T-cell (primary cell): ENCODE data around the gene PRSS22. TPM values are rescaled to one million over a fixed set of nuclear protein-coding genes. Genes with fewer than 3 reads are reported as not detected.

ENCODE experiments used
- ATAC-seq, 4 experiments: fragments of 200-7000 bp in 3 of 4; fragments of 150-1000 bp in 1 of 4; cut with Tn5 transposase; replicated peaks in 1 of 4; 1 replicate in 3 of 4; 2 replicates in 1 of 4; pipeline ENCODE4 v1.10.0; 2021; ENCODE audit warnings: moderate library complexity in 3 of 4, mild to moderate bottlenecking in 2 of 4, moderate number of reproducible peaks in 1 of 4
- CTCF ChIA-PET, 2 donors: fragments of 300-600 bp; sonication (Branson Sonifier 250); formaldehyde crosslinking; loops; one replicate each; lab custom pipeline; 2022; ENCODE audit warnings: antibody characterized with exemption in 2 of 2; lab: Charles Lee
- POLR2A ChIA-PET, 2 donors: fragments of 300-600 bp; sonication (Branson Sonifier 250); formaldehyde crosslinking; loops; one replicate each; lab custom pipeline; 2022; ENCODE audit warnings: antibody characterized with exemption in 2 of 2; lab: Charles Lee
- DNase-seq, 35 experiments: peaks; one replicate each; pipeline versions ENCODE4 v3.0.0 to v3.0.0-alpha.2; 2013 to 2023
- H3K27ac ChIP-seq: one replicate; pipeline ENCODE4 v1.5.1; 2013; ENCODE audit warnings: low read length
- H3K27me3 ChIP-seq, 2 experiments: replicated peaks in 1 of 2; 1 replicate in 1 of 2; 2 replicates in 1 of 2; pipeline versions ENCODE4 v1.6.1 to v1.7.0; 2013; ENCODE audit warnings: low read length in 1 of 2, mixed read lengths in 1 of 2; ENCODE audit not compliant: control insufficient read depth in 2 of 2, insufficient read depth in 2 of 2; ENCODE audit errors: extremely low read depth in 1 of 2
- H3K36me3 ChIP-seq, 2 donors: 1 replicate in 1 of 2; 2 replicates in 1 of 2; pipeline versions ENCODE4 v1.6.1 to v1.7.0; 2013; ENCODE audit warnings: low read length in 1 of 2; ENCODE audit not compliant: control insufficient read depth in 2 of 2, insufficient read depth in 1 of 2; ENCODE audit errors: extremely low read depth in 1 of 2
- H3K4me1 ChIP-seq, 2 experiments: 1 replicate in 1 of 2; 2 replicates in 1 of 2; pipeline versions ENCODE4 v1.6.1 to v1.7.0; 2013; ENCODE audit warnings: low read length in 2 of 2, mixed read lengths in 1 of 2; ENCODE audit not compliant: insufficient read depth in 2 of 2, control insufficient read depth in 1 of 2; ENCODE audit errors: extremely low read depth in 1 of 2
- H3K4me3 ChIP-seq, 2 donors: 1 replicate in 1 of 2; 2 replicates in 1 of 2; pipeline versions ENCODE4 v1.5.1 to v1.7.0; 2013; ENCODE audit warnings: mild to moderate bottlenecking in 2 of 2, low read length in 1 of 2, moderate library complexity in 1 of 2; ENCODE audit not compliant: control insufficient read depth in 1 of 2; ENCODE audit errors: extremely low read depth in 1 of 2
- H3K9me3 ChIP-seq: 2 replicates; pipeline ENCODE4 v1.7.0; 2013
- H3K27ac Mint-ChIP-seq, 2 donors: one replicate each; pipeline ENCODE4 v1.8.0; 2020 to 2021; ENCODE audit warnings: mild to moderate bottlenecking in 2 of 2, mixed read lengths in 2 of 2
- H3K27me3 Mint-ChIP-seq, 2 donors: one replicate each; pipeline ENCODE4 v1.8.0; 2021 to 2022; ENCODE audit warnings: mixed read lengths in 2 of 2
- H3K36me3 Mint-ChIP-seq: one replicate; pipeline ENCODE4 v1.8.0; 2021; ENCODE audit warnings: mixed read lengths
- H3K4me1 Mint-ChIP-seq, 3 donors: one replicate each; pipeline ENCODE4 v1.8.0; 2020 to 2022; ENCODE audit warnings: mixed read lengths in 3 of 3, mild to moderate bottlenecking in 1 of 3
- H3K4me3 Mint-ChIP-seq, 3 donors: one replicate each; pipeline ENCODE4 v1.8.0; 2020 to 2022; ENCODE audit warnings: mild to moderate bottlenecking in 3 of 3, mixed read lengths in 3 of 3, moderate library complexity in 3 of 3
- H3K9me3 Mint-ChIP-seq, 3 donors: one replicate each; pipeline ENCODE4 v1.8.0; 2020 to 2022; ENCODE audit warnings: mixed read lengths in 3 of 3
- WGBS: methylation state at CpG from one replicate; pipeline ENCODE4 v1.1.5; 2013; ENCODE audit warnings: missing lambda C conversion rate; ENCODE audit not compliant: insufficient coverage; 5-methylcytosine and 5-hydroxymethylcytosine counted together
- total RNA-seq, 35 experiments: library from RNA in 6 of 35; stranded (reverse) in 6 of 35; fragments of 120-200 nt in 1 of 35; gene quantifications; one replicate each; pipeline versions ENCODE4 v1.2.1 to v1.2.4 and lab custom pipeline; 2013 to 2026

PRSS22 gene
- total RNA-seq, 5 donors from 2014 or later (not counting 1 experiment from before 2014, with no cell fraction given): 0.56 to 2.6 (median 1.4) TPM; not detected in 1

DNA sequence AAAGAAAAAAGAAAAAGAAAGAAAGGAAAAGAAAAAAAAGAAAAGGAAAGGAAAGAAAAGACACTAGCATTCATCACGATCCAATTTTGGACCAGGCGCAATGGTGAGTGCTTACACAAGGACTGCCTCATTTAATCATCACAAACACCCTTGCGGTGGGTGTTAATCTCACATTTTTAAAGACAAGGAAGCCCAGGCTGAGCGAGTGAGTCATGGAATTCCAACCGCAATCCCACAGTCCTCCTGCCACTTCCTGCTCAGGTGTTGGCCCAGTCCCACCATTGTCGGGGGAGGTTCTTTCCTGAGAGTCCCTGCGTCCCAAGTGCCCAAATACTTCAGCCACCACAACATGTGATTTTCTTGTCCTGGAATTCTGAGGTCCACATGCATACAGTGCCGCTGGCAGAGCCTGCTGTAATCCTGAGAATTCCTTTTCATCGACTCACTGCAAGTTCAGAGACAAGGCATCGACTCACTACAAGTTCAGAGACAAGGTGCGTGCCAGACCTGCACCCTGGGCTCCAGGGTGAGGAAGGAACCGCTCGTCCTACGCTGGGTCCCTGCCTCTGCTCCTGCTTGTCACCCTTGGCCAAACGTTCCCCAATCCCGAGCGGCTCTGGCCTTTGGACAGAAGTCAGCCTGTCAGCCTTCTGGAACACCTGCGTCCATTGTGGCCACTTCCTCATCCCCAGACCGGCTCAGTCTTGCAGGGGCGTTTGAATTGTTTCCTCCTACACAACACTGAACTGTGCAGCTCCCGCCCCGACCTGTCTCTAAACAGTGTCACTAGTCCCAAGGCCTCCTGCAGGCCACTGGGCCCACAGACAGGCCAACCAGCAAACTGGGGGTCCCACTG lies 22.1 kb downstream of the PRSS22 start:
- no peak overlapping the region for H3K27ac Mint-ChIP-seq
- no peak for DNase-seq
- POLR2A ChIA-PET: no interaction called here

DNA sequence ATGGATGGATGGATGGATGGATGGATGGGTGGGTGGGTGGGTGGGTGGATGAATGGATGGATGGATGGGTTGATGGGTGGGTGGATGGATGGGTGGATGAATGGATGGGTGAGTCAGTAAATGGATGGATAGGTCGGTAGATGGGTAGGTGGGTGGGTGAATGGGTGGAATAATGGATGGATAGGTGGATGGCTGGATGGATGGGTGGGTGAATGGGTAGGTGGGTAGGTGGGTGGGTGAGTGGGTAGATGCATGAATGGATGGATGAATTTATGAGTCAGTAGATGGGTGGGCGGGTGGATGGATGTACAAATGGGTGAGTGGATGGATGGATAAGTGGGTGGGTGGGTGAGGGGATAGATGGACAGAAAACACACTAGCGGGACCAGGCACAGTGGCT lies 23.0 kb downstream of the PRSS22 start:
- Histone ChIP-seq H3K36me3 (no peaks in the 10 kb centered on the region), H3K27me3 (peaks cover 0 to 36% of the 10 kb centered on the region in 2 experiments), H3K27ac (no peak overlapping the region), H3K4me3 (no peak overlapping the region), H3K4me1 (peaks cover 0 to 20% of the 10 kb centered on the region in 2 experiments), H3K9me3 (no peaks in the 10 kb centered on the region)
- POLR2A ChIA-PET: no interaction called here
- 83% methylated on average over 3 of the region's 3 CpGs for WGBS
- H3K4me1 Mint-ChIP-seq: peaks cover 13 to 20% (median 16%) of the 10 kb centered on the region in 3 donors
- H3K27me3 Mint-ChIP-seq: peaks cover 10 to 16% of the 10 kb centered on the region in 2 donors
- CTCF ChIA-PET: no interaction called here
- ATAC-seq: no peak
- no peak overlapping the region for H3K27ac Mint-ChIP-seq
- DNase-seq: no peak
- no peaks in the 10 kb centered on the region for H3K9me3 Mint-ChIP-seq
- H3K4me3 Mint-ChIP-seq: no peak overlapping the region
- no peaks in the 10 kb centered on the region for H3K36me3 Mint-ChIP-seq

More for the DNA sequence above, 22.1 kb downstream of the PRSS22 start:
- Histone ChIP-seq H3K9me3 (no peaks in the 10 kb centered on the region), H3K27me3 (peaks cover 0 to 27% of the 10 kb centered on the region in 2 experiments), H3K4me1 (peaks cover 6 to 26% of the 10 kb centered on the region in 2 experiments), H3K27ac (no peak overlapping the region), H3K4me3 (no peak overlapping the region), H3K36me3 (no peaks in the 10 kb centered on the region)
- H3K4me1 Mint-ChIP-seq: peaks cover 16 to 27% (median 20%) of the 10 kb centered on the region in 3 donors
- H3K36me3 Mint-ChIP-seq: no peaks in the 10 kb centered on the region
- H3K27me3 Mint-ChIP-seq: peaks cover 8 to 11% of the 10 kb centered on the region in 2 donors
- H3K4me3 Mint-ChIP-seq: no peak overlapping the region
- no peak for ATAC-seq
- 56% methylated on average over 15 of the region's 22 CpGs for WGBS
- H3K9me3 Mint-ChIP-seq: no peaks in the 10 kb centered on the region
- CTCF ChIA-PET: no interaction called here

DNA sequence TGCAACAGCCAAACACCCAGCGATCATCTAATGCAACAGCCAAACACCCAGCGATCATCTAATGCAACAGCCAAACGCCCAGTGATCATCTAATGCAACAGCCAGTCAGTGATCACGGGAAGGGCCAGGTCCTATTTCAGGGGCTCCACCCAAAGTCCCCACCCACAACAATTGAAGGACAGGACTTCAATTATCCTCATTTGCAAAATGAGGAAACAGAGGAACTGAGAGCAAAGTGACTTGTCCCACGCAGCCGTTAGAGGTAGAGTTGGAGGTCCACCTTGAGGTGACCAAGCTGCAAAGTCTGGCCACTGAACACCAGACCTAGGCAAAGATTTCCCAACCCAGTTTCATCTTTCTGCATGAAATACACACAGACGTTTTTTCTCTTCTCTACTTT lies 24.2 kb downstream of the PRSS22 start:
- Histone ChIP-seq H3K27me3 (peaks cover 0 to 48% of the 10 kb centered on the region in 2 experiments), H3K4me3 (no peak overlapping the region), H3K4me1 (peaks cover 0 to 11% of the 10 kb centered on the region in 2 experiments), H3K36me3 (no peaks in the 10 kb centered on the region), H3K9me3 (no peaks in the 10 kb centered on the region), H3K27ac (no peak overlapping the region)
- ChIA-PET CTCF (no interaction called here), POLR2A (no interaction called here)
- DNase-seq (no peak), ATAC-seq (no peak)
- H3K4me3 Mint-ChIP-seq: no peak overlapping the region
- peaks cover 10 to 16% of the 10 kb centered on the region in 2 donors for H3K27me3 Mint-ChIP-seq
- peaks cover 7 to 8% (median 7%) of the 10 kb centered on the region in 3 donors for H3K4me1 Mint-ChIP-seq
- no CpG with 5 or more reads among the region's 7 CpGs for WGBS
- no peak overlapping the region for H3K27ac Mint-ChIP-seq
- H3K9me3 Mint-ChIP-seq: no peaks in the 10 kb centered on the region
- no peaks in the 10 kb centered on the region for H3K36me3 Mint-ChIP-seq

DNA sequence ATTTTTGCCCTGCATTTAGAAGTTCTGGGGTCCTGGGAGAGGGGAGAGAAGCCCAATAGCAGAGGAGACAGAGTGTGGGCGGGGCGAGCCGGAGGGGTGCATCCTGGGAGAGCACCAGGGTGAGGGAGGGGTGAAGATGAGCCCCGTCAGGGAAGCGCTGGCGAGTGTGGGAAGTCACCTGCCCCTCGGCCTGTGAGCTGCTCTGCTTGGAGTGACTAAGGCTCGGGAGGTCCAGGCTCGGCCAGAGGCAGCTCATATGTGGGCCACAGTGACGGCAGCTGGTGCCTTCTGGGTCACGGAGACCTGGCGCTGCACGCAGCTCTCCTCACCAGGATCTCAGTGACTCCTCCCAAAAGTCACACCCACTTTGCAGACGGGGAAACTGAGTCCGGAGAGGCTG lies 26.8 kb downstream of the PRSS22 start:
- H3K36me3 Mint-ChIP-seq: no peaks in the 10 kb centered on the region
- no peak overlapping the region for H3K4me3 Mint-ChIP-seq
- Histone ChIP-seq H3K4me3 (no peak overlapping the region), H3K4me1 (peaks cover 0 to 6% of the 10 kb centered on the region in 2 experiments), H3K27me3 (peaks cover 0 to 55% of the 10 kb centered on the region in 2 experiments), H3K36me3 (no peaks in the 10 kb centered on the region), H3K9me3 (no peaks in the 10 kb centered on the region), H3K27ac (no peak overlapping the region)
- no peak for ATAC-seq
- 88% methylated on average over 10 of the region's 15 CpGs for WGBS
- H3K9me3 Mint-ChIP-seq: no peaks in the 10 kb centered on the region
- peaks cover 10 to 13% of the 10 kb centered on the region in 2 donors for H3K27me3 Mint-ChIP-seq
- H3K27ac Mint-ChIP-seq: no peak overlapping the region
- ChIA-PET POLR2A (no interaction called here), CTCF (no interaction called here)
- peaks cover 0 to 2% (median 0%) of the 10 kb centered on the region in 3 donors for H3K4me1 Mint-ChIP-seq
- DNase-seq: no peak

DNA sequence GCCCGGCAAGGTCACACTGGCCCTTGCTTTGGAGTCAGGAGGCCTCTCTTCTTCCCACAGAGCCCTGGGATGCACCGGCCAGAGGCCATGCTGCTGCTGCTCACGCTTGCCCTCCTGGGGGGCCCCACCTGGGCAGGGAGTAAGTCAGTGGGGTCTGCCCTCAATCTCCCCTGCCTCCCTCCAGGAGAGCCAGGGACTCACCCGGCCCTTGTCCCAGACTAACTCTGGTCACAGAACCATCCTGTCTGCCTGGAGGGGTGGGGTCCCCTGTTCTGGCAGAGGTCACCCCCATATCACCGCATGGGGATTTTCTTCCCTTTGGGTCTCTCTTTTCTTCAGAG lies 27.6 kb downstream of the PRSS22 start:
- Mint-ChIP-seq H3K4me1 (peaks cover 0 to 2% (median 0%) of the 10 kb centered on the region in 3 donors), H3K9me3 (no peaks in the 10 kb centered on the region), H3K27ac (no peak overlapping the region), H3K36me3 (no peaks in the 10 kb centered on the region), H3K27me3 (peaks cover 10 to 12% of the 10 kb centered on the region in 2 donors), H3K4me3 (no peak overlapping the region)
- Histone ChIP-seq H3K4me1 (peaks cover 0 to 6% of the 10 kb centered on the region in 2 experiments), H3K36me3 (no peaks in the 10 kb centered on the region), H3K27me3 (peaks cover 0 to 53% of the 10 kb centered on the region in 2 experiments), H3K27ac (no peak overlapping the region), H3K9me3 (no peaks in the 10 kb centered on the region), H3K4me3 (no peak overlapping the region)
- ChIA-PET CTCF (no interaction called here), POLR2A (no interaction called here)
- 100% methylated on average over 2 of the region's 5 CpGs for WGBS
- no peak for DNase-seq
- no peak for ATAC-seq

DNA sequence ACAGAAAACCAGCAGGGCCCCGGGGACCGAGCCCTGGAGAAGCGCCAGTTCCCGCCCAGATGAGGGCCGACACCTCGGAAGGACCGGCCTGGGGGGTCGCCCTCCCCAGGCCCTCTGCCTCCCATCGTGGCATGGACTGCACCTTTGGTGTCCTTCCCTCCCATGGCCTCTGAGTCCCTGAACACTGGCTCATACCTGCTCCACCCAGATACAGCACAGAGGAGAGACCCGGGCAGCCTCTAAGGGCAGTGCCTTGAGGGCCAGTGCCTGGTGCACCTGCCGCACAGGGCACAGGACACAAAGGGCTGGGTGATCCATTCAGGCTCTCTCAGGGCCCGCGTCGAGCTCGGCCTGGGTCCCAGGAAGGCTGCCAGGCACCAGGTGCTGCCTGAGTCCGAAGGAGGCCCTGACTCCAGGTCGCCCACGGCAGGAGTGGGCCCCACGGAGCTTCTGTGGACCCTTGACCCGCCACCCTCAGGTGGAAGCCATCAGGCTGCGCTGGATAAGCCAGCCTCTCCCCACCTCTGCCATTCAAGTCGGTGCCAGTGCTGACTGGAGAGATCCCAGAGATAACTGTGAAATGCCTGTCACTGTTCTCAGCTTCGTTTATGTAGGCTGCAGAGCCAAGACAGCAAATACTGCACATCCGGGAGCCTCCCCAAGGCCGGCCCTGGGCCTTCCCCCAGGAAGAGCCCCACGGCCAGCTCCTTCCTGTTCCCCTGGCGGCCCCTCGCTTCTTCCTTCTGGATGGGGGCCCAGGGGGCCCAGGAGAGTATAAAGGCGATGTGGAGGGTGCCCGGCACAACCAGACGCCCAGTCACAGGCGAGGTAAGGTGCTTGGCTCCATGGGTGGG lies 28.2 kb downstream of the PRSS22 start, which contains the start of gene ZG16B:
Gene ZG16B (plus strand): TSS at position 803 of the 854 bp plus-strand sequence. CDS start 139 bp downstream, outside the sequence.
- Histone ChIP-seq H3K36me3 (no peaks in the 10 kb centered on the region), H3K27ac (no peak within 1 kb of the TSS), H3K9me3 (no peaks in the 10 kb centered on the region), H3K27me3 (peaks cover 0 to 54% of the 10 kb centered on the region in 2 experiments), H3K4me3 (no peak within 1 kb of the TSS), H3K4me1 (peaks cover 0 to 6% of the 10 kb centered on the region in 2 experiments)
- Mint-ChIP-seq H3K4me1 (peaks cover 0 to 2% (median 0%) of the 10 kb centered on the region in 3 donors), H3K9me3 (no peaks in the 10 kb centered on the region), H3K27ac (no peak within 1 kb of the TSS), H3K36me3 (no peaks in the 10 kb centered on the region), H3K4me3 (no peak within 1 kb of the TSS), H3K27me3 (peaks cover 10 to 12% of the 10 kb centered on the region in 2 donors)
- ChIA-PET CTCF (interaction anchor here in 1 of 2 donors (0.6 kb wide), 1 partner anchor 38 kb away, joined by 3 read pairs; no protein-coding TSS in a partner anchor), POLR2A (no interaction called here)
- 57% methylated on average over 31 of the region's 32 CpGs for WGBS
- DNase-seq: no peak
- ATAC-seq: no peak
